ENCODE measurements around the gene SMAP2.
A peak's percentile ranks its signal among the peaks of the same experiment; 100 is the strongest.

Gene SMAP2

DNA sequence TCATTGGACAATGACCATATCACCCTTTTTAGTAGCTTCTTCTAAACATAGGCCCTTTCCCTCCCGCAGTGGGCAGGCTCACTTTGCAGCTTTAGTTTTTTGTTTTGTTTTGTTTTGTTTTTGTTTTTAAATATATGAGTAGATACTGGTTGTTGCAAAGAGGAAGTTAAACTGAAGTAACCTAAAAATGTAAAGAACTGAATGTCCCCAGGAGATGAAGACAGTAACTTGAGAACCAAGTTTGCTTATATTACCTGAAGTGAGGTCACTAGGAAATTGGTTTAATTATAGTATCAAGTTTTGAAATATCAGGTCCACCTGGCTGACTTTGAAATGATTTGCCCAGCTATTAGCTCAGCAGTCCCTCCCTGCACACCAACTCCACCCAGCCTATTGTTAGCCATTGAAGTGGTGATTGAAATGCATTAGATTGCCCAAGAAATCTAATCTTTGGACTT, 18.2 kb downstream of the SMAP2 start:
- no peak for DNase-seq

DNA sequence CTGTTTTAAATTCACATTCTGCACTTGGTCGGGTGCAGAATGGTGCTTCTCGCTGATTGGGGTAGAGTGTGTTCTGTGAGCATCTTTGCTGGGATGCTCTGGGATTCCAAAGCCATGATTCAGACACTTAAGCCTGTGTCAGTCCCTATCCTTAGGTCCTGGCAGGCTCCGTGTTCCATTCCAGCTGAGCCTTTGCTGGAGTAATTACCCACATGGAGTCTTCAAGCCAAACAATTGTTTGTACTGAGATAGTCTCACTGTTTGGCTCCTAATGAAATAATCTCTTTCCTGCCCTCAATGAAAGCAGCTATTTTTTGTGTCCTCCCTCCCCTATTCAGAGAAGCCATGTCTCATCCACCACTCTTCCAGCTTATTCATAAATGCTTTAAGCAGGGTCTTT, 18.7 kb downstream of the SMAP2 start:
- DNase-seq, result no peak

DNA sequence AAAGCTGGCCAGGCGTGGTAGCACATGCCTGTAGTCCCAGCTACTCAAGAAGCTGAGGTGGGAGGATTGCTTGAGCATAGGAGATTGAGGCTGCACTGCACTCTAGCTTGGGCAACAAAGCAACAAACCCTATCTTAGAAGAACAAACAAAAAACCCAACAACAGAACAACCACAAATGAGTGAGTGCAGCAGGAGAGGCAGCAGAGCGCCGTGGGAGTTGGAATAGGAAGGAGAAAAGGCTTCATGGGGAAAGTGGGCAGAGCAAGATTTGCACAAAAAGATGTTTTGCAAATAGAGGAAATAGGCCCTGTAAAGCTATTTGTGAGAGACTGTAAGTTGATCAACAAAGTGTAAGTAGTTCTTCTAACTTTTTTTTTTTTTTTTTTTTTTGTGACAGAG, 19.6 kb downstream of the SMAP2 start:
- DNase-seq, result no peak

DNA sequence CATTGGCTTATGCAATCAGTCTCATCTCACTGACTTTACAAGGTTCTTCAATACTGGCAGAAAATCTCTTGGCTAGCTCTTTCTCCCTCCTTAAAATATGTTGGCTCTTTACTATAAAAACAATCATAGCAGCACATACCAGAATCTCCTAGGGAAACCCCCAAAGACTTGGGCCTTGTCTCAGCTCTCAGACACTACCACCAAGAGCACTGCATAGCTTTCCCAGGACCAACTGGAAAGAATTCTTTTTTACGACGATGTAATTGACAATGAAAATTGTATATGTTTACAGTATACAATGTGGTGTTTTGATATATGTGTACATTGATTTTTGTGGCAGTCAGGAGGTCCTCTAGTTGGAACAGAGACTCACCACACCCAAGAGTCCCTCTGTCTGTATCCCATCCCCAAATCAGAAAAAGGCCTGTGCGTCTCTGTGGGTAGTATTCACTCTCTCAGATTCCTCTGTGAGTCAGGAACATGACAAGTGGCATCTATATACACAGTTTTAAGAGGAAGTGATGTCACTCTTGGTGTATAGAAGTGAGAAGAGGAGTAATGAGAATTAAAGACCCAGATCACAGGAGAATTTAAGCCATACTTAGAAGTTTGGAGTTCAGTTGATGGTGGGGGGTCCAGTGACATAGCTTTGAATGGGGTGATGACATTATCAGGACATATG, 21.1 kb downstream of the SMAP2 start:
- DNase-seq, result no peak

DNA sequence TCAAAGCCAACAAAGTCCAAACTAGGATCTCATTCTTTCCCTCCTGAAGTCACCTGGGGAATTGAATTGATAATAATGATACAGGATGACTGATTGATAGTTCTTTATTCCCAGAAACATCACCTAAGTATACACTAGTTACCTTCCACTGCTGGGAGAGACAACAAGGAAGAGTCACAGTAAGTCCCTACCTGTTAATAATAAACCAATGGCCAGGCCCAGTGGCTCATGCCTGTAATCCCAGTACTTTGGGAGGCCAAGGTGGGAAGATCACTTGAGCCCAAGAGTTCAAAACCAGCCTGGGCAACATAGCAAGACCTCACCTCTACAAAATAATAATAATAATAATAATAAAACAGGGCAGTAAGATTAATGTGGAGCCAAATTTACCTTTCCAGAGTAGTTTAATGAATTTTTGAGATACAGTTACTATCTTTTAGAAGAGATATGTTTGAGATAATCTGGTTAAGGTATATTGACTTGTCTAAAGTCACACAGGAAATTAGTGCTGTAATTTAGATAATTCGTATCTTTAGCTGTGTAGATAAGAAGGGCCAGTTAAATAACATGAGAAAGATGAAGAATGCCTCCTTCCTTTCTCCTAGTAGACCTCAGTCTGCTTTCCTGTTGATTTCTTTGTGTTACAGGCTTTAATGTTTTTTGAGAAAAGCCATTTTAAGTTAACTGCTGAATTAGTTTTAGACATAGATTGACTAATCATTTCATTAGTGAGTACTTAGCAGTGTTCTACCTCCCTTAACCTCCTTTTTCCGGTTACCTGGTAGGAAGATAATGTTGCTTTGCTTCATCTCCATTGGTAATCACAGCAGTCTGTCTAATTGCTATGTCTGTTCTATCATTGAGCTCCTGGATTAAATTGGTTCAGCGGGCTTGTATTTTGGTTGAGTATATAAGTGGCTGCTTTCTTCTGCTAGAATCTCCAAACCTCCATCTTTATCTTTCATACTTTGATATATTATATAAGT, 22.0 kb downstream of the SMAP2 start:
- DNase-seq, result no peak

DNA sequence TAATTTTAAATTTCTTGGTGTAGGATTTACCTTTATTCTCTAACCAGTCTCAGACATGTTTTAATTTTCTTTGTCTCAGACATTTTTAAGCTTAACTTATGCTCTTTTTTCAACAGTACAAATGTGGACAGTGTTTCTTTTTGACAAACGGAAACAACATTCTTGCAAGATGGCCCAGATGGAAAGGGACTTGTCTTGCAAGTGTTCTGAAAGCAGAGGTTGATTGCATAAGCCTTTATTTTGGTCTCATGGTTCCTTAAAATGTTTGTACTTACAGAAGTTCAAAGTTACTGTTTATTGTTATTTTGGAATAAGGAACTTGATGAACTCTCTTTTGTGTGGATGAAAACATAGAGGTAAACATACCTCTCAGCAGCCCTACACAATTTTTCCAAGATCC, 22.9 kb downstream of the SMAP2 start:
- no peak for DNase-seq

DNA sequence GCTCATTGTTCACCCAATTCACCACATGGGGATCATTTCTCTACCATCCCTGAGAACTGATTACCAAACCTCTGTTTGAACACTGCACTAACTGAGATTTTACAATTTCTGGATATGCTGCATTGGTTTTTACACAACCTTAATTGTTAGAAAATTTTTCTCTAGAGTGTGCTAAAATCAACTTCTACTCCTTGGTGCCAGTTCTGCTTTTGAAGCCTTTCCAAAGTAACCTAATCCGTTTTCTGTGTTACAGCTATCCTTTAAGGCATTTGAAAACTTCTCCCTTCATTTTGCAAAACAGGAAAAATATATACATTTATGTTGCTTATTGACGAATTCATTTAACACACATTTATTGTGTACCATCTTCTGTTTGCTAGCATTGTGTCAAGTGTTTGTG, 23.7 kb downstream of the SMAP2 start:
- no peak for DNase-seq

DNA sequence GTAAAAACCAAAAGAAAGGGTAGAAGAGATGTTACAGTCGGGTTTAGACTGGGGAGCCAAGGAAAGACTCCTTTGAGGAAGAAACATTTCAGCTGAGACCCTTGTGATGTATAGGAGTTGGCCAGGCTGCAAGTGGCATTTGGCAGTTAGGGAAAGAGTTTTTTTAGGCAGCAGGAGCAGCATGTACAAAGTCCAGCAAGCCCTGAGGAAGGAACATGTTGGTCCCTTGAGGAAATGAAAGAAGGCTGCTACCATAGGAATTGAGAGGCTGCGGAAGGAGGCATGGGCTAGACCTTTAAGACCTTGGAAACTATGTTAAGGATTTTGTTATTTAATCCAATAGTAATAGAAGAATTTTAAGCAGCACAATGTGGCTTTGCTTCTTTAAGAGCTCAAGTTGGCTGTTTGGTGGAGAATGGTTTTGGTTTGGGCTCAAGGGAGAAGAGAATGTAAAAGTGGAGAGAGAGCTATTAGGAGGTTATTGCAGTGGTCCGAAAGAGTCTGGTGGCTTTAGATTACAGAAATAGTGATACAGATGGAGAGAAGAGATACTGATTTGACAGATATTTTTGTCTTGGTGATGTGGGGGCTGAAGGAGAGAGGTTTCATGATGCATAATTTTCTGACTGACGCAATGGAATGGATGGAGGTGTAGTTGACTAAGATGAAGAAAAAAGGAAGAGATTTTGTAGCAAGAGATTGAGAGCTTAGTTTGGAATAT, 26.6 kb downstream of the SMAP2 start:
- DNase-seq, result no peak

DNA sequence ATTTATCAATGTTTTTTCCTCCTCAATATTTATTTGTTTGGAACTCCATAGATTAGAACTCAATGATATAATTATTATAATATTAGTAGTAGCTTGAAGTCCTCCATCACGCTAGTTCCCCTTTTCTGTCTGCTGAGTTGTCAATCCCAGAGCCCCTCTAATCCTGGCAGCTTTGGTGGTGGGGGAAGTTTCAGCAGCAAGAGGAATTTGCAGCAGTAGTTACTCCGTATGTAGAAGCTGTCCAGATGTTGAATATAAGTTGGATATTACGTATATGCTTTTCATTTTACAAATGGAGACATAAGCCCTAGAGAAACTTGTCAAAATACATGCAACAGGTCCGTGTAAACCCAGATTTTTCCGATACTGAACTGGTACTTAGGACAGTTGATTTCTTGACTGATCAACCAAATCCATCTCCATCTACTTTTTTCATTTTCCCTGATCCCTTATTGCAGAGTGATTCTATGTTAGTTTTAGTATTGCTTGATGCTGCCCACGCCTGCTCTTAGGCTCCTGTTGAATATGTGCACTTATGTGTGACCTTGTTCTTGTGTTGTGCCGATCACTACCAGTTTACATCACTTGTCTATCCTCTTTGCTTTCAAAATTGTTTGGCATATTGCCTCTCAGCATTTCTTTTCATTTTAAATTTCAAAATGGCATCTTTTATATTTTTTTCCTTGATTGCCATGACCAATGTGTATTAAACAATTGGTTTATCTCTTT, 28.1 kb downstream of the SMAP2 start:
- DNase-seq, result no peak

DNA sequence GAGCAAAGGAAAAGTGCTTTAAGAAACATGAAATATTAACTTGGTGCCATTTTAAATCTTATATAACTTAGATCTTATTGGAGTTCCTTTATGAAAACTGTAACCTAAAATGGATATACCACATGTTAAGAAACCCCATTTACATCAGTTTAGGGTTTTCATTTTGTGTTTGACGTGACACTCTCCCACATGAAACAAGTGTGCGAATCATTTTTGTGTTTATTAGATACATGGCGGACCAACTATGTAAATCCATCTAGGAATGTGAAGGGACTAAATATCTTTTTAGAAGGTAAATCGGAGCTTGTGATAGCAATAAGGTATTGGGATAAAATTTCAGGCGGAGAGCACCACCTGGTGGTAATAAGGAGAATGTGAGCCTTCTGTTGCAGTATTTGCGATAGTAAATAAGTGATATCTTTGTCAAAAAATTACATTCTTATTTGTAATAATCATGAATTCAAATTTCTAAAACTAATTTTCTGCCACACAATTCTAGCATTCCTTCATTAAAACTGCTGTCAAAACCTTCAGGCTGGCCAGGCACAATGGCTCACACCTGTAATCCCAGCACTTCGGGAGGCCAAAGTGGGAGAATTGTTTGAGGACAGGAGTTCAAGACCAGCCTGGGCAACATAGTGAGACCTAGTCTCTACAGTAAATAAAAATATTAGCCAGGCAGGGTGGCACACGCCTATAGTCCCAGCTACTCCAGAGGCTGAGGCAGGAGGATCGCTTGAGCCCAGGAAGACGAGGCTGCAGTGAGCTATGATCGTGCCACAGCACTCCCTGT, 31.3 kb downstream of the SMAP2 start:
- peak; percentile 77 for DNase-seq

DNA sequence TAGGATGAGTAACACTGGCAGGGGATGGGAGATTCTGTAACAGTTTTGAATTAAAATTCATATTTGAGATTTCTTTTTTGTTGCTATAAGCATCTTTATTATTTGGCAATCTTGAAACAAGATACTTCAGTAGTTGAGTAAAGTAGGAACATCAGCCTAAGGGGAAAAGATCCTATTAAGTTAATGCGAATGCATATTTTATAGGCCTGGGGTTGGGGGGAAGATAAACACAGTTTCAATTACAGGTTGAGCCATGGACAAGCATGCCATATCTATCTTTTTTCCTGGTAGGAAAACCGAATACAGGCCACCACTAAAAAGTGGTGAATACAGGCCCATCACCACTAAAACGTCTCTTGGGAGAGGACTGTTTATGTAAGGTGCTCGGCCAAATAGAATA, 32.3 kb downstream of the SMAP2 start:
- no peak for DNase-seq

DNA sequence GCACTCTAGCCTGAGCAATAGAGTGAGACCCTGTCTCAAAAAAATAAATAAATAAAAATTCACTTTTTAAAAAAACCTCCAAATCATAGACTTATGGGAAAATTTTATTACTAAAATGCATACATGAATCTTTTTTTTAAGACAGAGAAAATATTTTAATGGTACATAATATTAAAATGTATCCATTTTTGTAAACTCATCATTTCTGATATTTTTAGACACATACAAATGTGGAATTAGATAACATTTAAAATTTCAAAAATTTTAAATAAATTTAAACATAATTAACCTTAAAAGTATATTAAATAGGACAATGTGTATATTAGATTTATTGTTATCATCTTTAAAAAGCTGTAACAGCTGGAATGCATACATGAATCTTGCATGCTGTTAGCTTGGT, 33.9 kb downstream of the SMAP2 start:
- no peak for DNase-seq

DNA sequence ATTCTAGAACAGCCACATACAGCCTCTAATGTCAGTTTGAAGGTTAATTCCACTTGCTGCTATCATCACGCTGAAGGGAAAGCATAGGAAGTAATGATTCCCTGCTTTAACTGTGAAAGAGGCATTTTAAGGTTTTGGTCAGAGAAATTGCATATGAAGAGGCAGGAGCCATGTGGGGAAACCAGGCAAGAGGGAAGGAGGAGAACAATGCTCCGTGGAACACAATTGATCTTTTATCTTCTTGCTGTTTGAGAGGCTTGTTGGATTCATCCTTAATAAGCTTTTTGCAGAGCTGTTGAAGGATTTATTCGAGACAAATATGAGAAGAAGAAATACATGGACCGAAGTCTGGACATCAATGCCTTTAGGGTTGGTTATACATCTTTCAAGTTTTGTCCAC, 35.9 kb downstream of the SMAP2 start:
- no peak for DNase-seq

DNA sequence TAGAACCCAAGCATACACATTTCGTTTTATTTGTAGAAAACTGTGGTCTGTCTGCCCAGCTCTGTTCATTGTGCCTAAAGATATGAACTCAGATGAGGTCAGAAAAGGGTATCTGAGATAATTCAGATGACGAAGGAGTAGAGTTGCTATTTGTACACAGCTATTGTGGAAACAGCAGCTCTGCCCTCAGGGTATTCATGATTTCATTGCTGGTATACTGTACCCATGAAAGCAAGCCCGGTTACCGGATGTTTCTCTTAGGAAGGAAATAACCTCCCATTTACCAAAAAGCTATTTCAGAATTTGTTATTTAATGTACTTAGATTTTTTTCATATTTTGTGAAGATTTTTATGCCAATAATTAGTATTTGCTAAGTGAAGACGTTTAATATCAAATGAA, 37.8 kb downstream of the SMAP2 start:
- DNase-seq, result no peak

DNA sequence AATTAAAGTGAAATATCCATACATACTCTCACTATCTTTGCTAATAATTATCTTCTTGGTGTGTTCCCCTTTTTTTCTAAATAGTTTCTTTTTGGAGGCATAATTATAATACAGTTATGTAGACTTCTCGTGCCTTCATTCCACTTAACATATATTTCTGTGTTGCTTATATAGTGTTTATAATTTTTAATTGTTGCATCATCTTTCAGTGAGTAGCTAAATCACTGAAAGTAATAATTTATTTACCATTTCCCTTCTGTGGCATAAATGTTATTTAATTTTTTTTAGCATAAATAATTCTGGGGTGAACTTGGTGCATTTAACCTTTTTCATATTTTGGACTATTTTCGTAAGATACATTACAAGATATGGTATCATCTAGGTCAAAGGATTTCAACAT, 38.3 kb downstream of the SMAP2 start:
- DNase-seq, result no peak

DNA sequence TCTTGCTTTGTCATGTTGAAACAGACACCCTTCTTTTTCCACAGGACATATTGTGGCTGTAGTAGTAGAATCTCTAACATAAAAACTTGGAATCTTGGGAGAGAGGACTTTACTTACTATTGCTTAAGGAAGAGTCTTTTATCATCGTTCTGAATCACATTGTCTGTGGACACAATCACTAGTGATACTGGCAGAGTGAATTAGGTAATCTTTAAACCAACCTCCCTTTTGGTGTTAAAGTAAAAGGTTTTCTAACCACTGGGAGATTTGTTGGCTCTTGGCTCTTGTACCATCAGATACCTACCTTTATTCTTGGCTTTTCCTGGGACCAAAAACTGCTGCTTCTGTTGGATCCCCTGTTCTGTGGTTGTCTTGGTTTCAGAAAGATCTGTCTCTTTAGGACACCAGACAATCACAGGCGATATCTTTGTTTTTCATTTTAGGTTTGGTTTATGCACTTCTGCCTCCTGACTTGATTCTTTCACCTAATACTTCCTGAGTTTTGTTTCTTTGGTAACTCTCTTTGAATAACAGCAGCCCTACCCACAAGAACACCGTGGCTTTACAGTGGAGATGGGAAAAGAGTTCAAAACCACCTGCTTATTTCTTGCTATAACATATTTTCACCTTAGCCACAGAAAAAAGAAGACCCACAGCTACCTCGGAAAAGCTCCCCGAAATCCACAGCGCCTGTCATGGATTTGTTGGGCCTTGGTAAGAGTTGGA, 40.2 kb downstream of the SMAP2 start:
- no peak for DNase-seq

DNA sequence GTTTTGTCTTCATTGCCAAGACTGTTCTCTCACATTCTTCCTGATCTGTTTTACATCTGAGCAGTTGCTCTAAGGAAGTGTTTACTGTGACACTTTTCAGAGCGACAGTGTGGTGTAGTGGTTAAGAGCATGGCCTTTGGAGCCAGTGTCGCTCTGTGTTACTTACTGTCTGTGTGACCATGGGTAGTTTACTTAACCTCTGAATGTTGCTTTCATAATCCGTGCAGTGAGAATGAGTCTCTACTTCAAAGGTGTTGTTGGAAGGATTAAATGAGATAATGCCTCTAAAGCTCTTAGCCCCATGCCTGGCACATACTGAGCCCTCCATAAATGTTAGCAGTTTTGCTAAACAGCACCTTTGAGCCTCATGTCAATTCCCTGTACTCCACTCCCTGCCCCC, 40.8 kb downstream of the SMAP2 start:
- DNase-seq, result no peak

DNA sequence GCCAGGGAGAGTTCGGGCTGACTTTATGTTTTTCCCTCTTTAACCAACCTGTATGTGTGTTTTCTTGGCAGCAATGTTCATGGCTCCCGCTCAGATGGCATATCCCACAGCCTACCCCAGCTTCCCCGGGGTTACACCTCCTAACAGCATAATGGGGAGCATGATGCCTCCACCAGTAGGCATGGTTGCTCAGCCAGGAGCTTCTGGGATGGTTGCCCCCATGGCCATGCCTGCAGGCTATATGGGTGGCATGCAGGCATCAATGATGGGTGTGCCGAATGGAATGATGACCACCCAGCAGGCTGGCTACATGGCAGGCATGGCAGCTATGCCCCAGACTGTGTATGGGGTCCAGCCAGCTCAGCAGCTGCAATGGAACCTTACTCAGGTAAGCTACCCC, 43.2 kb downstream of the SMAP2 start:
- DNase-seq, result no peak

DNA sequence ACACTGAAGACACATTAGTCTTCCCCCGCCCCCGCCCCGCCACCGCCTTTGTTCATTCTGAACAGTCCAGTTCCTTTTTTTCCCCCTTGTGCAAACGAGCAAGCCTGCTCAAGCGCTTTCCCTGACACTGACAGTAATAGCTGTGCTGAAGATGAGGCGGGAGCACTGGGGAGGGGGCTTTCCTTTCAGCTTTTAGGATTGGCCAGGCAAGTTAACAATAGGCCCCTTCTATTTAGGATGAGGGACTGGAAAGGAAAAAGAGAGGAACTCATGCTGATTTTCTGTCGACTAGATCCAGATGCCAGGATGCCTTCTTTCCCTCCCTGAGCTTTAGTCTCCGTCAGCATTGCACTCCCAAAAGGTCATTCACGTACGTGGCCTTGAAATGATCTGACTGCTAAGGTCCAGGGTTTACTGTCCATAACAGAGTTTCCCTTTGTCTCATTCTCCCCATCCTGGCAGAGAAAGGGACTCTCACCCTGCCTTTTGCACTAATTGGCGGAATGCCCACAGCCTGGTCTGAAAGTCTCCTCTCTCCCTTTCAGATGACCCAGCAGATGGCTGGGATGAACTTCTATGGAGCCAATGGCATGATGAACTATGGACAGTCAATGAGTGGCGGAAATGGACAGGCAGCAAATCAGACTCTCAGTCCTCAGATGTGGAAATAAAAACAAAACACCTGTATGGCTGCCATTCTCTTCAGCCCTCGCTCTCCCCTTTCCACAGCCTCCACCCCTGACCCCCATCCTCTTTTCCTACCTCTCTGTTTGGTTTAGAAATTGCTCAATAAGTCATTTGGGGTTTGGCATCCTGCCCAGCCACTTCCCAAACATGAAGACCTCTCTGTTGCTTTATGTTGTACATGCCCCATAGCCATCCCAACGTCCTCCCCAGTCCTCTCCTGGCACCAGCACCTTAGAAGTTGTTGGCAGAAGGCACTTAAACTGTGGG, 48.2 kb downstream of the SMAP2 start:
- DNase-seq, result peak; percentile 80

DNA sequence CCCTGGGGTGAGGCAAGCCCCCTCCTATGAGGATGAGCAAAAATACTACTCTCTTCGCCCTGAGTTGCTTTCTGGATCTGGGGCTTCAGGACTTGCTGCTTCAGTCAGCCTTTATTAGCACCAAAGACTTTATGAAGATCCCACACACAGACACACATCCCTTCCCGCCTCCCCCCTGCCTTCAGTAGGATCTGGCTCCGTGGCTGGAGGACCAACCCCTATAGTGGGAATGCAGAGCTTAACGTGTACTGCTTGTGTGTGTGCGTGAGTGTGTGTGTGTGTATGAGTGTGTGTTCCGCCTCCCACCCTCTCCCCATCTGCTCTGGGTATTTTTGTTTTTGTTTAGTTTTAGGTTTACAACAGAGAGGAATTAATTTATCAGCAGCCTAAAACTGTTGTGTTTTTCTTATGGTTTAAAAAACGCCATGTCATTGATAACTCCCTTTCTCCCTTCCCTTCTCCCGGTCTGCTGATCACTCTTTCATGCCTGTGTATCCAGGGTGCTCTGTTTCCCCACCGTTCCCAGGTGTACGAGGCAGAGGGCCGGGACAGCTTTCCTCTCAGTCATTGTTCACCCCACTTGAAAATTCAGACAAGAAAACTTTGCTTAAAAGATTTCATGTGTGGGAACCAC, 49.2 kb downstream of the SMAP2 start:
- DNase-seq, result no peak

All from NCI-H1092 treated with DMSO at 0.1 percent for 48 hours (cell line).